ENCODE data around the gene TINAG.
"Not testable (repeated sequence)": the region's sequence is repeated elsewhere in the genome, so short reads cannot be mapped to it uniquely, and the experiment has no call there.

Gene TINAG

DNA sequence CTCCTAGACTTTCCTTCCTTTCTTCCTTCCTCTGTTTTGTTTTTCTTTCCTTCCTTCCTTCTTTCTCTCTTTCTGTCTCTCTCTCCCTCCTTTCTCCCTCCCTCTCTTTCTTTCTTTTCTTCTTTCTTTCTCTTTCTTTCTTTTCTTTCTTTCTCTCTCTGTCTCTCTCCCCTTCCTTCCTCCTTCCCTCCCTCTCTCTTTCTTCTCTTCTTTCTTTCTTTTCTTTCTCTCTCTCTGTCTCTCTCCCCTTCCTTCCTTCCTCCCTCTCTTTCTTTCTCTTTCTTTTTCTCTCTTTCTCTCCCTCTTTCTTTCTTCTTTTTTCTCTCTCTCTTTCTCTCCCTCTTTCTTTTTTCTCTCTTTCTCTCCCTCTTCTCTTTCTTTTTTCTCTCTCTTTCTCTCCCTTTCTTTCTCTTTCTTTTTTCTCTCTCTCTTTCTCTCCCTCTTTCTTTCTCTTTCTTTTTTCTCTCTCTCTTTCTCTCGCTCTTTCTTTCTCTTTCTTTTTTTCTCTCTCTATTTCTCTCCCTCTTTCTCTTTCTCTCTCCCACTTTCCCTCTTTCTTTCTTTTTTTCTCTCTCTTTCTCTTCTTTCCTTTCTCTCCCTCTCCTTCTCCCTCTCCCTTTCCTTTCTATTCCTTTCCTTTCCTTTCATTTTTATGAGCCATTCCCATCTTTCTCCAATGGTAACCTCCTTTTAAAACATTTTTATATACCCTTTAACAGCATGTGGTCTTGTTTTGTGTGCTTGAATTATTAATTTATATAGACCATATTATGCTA is 2.3 kb downstream of the TINAG start:
- no peak for DNase-seq

DNA sequence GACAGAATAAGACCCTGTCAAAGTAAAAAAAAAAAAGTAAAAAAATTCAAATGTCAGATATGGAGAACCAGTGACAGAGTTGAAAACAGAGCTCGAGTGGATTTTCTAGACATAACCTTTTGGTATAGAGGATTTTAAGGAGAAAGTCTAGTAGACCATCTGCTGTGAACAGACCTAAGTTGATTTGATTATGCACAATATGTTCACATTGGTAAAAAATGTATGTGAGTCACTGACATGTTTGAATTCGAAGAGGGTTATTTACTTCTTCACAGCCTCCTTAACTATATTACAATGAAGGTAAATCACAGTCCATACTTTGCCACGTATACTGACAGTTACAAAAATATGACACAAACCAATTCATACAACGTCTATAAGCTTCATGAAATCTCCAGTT is 7.4 kb downstream of the TINAG start:
- no peak for DNase-seq

DNA sequence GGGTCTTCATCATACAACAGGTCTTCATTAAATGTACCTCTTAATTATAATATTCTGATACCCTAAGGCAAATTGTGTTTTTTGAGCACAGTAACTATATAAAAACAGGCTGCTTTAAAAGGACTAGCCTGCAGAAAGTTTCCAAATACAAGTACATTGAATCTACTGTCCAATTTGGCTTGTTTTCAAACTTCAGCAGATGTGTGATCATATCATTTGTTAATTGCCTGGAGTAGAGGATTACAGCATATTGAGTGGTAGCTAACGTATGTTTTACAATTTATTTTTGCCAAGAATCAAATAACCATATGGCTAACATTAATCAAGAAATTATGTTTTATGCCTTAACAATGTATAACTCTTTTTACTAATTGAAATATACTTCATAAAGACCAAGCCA is 12.6 kb downstream of the TINAG start:
- no peak for DNase-seq

DNA sequence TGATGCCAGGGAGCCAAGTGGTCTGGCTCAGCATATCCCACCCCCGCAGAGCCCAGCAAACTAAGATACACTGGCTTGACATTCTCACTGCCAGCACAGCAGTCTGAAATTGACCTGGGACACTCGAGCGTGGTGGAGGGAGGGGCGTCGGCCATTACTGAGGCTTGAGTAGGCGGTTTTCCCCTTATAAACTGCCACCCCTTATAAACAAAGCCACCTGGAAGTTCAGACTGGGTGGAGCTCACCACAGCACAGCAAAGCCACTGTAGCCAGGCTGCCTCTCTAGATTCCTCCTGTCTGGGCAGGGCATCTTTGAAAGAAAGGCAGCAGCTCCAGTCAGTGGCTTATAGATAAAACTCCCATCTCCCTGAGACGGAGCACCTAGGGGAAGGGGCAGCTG is 19.4 kb downstream of the TINAG start:
- DNase-seq, result no peak

DNA sequence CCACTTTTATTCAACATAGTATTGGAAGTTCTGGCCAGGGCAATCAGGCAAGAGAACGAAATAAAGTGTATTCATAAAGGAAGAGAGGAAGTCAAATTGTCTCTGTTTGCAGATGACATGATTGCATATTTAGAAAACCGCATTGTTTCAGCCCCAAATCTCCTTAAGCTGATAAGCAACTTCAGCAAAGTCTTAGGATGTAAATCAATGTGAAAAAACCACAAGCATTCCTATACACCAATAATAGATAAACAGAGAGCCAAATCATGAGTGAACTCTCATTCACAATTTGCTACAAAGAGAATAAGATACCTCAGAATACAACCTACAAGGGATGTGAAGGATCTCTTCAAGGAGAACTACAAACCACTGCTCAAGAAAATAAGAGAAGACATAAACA is 23.3 kb downstream of the TINAG start:
- DNase-seq, result not testable (repeated sequence)

DNA sequence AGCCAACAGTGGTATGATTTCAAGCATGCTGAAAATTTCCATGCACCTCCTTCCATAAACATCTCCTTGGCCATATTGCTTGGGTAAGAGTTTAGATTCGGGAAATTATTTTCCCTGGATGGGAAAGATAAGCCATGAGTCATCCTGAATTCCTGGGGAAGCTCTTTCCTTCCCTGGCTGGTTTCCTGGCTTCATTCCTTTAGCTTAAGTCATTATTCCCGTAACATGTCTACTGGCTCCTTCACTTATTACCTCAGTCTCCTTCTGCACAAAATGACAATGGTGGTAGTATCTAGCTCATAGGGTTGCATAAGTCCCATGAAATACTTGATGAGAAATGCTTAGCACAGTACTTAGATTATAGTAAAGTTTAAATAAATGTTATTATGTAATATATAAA is 27.6 kb downstream of the TINAG start:
- peak; percentile 97 for DNase-seq

DNA sequence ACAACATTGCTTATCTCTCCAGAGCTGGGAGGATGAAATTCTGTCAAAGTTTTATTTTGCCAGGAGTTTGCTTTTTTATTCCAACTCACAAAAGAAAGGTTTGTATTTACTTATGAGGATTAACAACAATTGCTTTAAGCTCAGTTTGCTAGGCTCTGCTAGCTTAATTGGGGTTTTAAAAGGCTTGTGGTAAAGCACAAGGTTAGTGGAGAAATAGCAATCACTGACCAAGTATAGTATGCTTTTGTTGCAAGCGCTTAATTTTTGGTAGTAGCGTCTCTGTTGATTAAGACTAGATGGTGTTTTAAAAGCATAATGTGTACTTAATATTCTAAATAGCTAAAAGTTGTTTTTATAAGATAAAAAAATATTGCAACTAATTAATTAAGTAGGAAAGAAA is 45.7 kb downstream of the TINAG start:
- no peak for DNase-seq

DNA sequence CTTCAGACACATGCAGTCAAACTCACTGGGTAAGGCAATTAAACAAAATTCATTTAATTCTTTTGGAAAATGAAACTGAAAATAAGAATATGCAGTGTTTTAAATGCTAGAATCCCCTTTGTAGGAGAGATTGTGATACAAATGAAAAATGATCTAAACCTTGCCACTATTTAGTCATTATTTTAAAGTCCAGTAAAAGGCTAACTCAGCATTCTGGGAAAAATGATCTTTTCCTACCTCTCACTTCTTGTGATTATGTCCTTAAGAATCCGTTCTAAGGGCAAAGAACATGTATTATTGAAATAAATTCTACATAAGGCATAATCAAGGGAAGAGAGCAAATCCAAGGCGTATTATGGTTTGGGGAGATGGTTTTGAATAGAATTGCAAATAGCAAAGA is 46.4 kb downstream of the TINAG start:
- no peak for DNase-seq

DNA sequence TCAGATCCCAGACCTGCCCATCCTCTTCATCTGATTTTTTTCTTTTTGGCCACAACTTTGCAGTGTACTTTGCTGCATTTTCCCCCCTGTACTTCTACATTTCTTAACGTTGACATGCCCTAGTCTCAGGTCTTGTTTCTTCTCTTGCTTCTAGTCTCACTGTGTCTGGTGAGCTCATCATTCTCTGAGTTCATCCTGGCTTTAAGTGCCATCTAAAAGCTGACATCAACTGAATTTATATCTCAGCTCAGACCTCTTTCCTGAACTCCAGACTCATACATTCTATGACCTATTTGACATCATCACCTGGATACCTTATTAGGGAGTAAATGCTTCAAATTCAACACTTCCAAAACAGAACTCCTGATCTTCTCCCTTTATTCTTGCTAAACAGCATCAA is 48.9 kb downstream of the TINAG start:
- no peak for DNase-seq

DNA sequence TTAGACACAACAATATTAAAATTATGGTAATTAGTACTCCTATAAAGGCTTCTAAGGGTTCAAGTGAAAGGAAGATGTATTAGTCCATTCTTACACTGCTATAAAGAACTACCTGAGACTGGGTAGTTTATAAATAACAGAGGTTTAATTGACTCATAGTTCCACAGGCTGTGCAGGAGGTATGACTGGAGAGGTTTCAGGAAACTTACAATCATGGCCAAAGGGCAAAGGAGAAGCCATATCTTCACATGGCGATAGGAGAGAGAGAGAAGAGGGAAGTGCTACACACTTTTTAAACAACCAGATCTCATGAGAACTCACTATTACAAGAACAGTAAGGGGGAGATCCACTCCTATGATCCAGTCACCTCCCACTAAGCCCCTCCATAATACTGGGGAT is 52.9 kb downstream of the TINAG start:
- DNase-seq, result no peak

DNA sequence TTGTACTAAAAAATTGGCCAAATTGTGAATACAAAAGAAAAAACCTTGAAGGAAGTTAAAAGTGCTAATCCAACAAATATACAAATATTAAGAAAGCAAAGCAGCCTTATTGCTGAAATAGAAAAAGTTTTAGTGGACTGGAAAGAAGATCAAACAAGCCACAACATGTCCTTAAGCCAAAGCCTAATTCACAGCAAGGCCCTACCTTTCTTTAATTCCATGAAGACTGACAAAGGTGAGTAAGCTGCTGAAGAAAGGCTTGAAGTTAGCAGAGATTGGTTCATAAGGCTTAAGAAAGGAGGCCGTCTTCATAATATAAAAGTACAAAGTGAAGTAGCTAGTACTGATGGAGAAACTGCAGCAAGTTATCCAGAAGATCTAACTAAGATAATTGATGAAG is 53.5 kb downstream of the TINAG start:
- DNase-seq, result no peak

DNA sequence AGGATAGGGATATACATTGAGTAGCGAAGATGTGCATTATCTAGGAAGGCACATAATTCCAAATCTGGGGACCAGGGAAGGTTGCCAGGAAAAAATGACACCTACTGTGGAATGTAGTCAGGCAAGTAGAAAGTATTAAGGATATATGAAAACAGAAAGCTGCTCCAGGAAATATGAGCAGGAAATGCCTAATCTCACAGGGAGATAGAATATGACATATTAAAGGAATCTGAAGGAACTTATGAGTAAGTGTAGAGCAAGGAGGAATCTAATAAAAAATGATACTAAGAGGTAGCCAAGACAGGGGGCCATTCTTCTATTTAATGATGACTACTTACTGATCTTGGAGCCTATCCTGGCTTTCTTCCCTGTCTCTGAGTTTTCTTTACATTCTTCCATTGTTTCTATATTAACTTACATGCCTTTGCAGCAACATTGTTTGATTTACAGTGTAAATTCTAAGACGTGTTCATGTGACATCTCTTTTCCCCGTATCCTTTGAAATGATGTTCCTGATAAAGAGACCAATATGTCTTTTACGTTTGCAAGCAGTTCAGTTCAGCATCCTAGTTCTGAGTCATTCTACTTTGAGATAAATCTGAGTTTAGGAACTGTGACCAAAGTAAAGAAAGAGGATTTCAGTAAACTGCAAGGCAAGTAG is 58.6 kb downstream of the TINAG start:
- peak; percentile 85 for DNase-seq

DNA sequence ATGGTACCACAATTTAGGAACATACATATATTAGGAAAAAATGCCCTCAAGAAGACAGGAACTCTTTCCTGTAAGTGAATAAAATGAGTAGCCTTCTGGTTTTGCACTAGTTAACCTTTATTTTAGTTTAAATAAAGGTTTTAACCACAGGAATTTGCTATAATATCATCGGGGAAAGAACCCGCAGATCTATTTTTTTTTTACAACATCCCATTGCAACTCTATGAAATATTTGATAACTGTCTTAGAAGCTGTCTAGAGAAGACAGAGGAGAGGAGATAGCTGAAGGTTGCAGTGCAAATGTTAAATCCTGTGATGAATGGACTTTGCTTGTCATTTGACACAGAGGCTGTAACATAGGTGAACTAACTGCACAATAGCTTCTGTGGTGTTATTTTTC is 69.5 kb downstream of the TINAG start:
- no peak for DNase-seq

DNA sequence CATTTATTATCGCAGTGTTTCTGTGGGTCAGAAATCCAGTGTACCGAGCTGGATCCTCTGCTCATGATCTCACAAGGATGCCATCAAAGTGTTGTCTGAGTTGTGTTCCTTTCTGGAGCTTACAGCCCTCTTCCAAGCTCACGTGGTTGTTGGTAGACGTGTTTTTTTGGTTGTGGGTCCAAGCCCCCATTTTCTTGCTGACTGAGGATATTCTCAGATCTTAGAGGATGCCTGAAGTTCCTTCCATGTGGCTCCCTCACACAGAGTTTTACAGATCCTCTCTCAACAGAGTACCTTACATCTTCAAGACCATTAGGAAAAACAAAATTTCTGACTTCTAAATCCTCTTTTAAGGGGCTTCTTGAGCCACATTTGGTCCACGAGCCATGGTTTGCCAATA is 78.1 kb downstream of the TINAG start:
- no peak for DNase-seq

DNA sequence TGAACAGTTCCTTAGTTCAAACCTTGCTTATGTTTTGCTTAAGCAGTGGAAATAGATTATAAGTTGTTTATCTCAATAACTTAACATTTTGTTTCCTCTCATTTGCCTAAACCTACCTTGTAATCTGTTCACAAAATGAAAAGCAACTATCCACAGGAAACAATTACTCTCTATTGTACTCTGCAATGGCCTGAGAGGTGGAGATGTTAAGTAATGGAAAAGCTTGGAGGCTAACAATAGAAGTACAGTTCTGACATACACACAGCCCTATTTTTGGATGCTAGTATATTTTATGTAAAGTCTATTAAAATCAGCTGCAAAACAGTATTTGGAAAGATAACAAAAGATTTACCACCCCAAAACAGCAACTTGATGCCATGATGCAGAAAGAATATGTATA is 82.1 kb downstream of the TINAG start:
- no peak for DNase-seq

DNA sequence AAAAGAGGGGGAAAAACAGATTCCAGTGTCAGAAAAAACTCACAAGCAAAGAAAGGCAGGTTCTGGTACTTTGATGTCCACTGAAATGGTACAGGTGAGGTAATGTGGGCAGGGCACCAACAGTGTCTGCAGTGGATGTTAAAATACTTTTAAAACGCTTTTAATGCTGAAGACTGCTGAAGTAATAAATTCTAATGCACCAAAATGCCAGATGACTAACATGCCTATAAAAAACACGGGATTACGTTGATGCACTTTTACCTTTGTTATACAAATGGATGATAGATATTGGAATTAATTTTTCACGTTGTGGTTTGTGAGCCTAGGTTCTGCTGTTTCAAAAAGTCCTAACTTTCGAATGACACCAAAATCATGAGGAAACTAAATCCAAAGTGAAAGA is 83.3 kb downstream of the TINAG start:
- DNase-seq, result no peak

DNA sequence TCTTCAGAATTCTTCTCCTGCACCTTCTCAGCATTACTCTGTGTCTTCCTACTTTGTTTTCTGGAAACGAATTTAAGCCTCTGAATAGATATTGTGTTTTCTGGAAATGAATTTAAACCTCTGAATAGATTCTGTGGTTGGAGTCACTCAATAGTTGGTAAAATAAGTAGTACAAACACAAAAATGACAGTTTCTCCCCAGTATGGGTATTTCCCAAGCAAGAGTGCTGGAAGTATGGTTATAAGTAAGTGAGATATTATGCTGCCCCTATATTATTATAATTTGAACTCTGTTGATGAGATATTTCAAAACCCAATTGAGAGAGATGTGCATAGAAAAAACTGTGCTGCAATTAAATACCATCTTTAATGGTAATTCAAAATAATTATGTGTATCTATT is 94.9 kb downstream of the TINAG start:
- DNase-seq, result no peak

DNA sequence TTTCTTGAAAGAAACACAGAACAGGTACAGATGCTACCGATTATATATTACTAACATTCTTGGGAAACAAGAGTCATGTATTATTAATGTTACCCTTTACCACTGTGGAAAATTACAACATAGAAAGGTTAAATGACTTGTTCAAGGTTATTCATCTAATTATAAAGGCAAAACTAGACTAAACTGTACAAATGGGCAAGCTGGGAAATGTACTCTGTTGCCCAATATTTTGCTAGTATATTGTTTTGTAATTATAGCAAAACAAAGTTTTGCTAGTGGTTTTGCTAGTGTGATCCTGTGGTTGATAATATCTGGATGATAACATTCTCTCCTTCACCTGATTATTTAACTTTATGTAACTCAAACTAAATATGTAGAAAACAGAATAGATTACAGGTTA is 96.5 kb downstream of the TINAG start:
- DNase-seq, result no peak

DNA sequence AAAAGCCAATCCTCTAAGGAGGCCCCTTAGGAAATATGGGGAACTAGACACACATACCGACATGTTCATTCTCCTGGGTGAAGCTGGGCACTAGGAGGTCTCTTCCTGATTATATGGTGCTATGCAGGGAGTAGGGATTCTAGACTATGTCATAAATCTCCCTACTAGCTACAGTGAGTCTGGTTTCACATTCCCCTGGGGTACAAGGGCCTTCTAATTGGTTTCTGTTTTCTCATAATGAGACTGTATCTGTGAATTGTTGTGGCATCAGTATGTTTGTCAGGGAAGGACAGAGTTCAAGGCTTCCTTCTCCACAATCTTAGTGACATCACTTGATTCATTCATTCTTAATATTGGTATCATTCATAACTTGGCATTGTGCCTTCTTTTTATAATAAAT is 103.5 kb downstream of the TINAG start:
- no peak for DNase-seq

DNA sequence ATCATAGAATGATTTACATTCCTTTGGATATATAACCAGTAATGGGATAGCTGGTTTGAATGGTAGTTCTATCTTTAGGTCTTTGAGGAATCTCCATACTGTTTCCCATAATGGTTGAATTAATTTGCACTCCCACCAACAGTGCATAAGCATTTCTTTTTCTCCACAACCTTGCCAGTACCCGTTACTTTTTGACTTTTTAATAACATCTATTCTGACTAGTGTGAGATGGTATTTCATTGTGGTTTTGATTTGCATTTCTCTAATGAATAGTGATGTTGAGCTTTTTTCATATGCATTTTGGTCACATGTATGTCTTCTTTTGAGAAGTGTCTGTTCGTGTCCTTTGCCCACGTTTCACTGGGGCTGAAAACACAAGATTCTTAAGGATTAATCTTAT is 107.3 kb downstream of the TINAG start:
- peak; percentile 31 for DNase-seq

DNA sequence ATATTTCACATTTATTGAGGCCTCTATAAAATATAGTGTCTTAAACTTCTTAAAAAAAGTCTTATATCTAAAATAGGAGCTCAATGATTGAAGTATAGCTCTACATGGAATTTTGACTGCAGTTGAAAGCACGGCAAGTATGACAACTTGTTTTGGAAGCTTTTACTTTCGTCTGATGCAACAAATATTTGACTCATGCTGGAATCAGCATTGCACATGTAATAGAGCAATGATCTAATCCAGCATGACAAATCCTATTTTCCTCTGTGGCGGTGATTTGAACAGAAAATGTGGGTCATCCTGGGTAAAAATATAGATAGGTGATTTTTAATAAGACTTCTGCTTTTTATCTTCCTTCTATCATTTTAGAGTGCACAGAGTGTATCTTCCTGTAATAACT is 111.6 kb downstream of the TINAG start:
- peak; percentile 92 for DNase-seq

DNA sequence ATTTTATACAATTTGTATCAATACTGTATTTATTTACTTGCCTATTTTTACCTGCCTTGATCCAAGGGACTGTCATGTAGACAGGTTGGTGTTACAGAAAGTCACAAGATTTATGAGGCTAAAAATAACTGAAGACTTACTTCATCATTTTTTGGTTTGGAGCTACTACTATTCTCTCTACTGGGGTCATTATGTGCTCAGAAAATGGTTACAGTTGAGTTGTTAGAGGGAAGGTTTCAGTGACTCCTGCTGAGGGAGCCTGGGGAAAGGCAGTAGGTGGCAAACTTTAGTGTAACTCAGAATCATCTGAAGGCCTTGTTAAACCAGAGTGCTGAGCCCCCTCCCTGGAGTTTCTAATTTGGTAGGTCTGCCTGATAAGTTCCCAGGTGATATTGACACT is 118.8 kb downstream of the TINAG start:
- no peak for DNase-seq

DNA sequence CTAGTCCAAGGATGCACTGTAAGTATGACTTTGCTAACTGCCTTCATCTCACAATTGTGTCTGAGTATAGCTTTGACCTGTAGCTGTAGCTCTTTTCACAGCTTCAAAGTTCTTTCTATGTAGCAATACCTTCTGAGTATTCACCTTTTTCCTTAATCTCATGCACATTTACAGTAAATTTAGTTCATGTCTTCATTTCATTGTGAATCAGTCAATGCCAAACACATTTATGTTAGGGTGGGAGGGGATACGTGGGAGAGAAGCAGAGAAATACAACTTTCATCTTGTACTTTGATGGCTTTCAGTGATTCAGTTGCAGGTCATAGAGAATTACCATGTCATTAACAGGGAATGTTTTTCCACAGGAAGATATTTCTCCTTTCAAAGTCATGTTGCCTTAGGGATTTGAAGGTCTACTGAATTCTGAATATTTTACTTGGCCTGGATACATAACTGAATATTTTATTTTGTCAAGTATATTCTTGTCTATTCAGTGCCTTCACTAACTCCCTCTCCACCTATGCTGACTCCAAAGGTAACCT is 119.2 kb downstream of the TINAG start:
- DNase-seq, result peak; percentile 26

DNA sequence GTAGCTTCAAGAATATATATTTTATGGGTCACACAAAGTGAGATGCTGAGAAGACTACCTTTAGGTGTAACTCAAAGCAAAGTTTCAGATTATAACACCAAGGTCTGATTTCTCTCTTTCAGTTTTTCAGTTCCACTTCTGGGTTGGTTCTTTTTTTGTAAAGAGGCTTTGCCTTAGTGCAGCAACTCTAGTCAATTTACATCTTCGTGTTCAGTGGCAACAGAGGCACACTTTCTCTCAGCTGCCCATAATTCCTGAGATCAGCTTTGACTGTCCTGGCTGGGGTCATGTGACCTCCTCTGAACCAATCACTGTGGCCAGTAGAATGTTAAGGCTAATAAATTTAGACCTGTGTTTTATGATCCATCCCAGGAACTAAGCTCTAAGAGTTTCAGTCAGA is 120.2 kb downstream of the TINAG start:
- no peak for DNase-seq

Data from fibroblast of skin of scalp (primary cell).